Natural killer cell (primary cell): ENCODE results near the gene DCAF7. TPM values are rescaled to one million over a fixed set of nuclear protein-coding genes. Genes with fewer than 3 reads are reported as not detected.

Experiments used
- ATAC-seq, 3 donors: fragments of 150-1000 bp in 2 of 3; fragments of 200-7000 bp in 1 of 3; cut with Tn5 transposase; 1 replicate in 1 of 3; 2 replicates in 2 of 3; pipeline ENCODE4 v1.10.0; 2021; ENCODE audit warnings: mild to moderate bottlenecking in 2 of 3, moderate library complexity in 2 of 3
- DNase-seq, 2 donors: peaks; one replicate each; pipeline versions ENCODE4 v3.0.0 to v3.0.0-alpha.2; 2013 to 2021; ENCODE audit warnings: mixed read lengths in 1 of 2
- H3K27ac ChIP-seq: one replicate; pipeline ENCODE4 v1.5.1; 2013; ENCODE audit warnings: mild to moderate bottlenecking, low read length
- H3K27me3 ChIP-seq: one replicate; pipeline ENCODE4 v1.6.1; 2013; ENCODE audit warnings: low read length; ENCODE audit not compliant: control insufficient read depth, insufficient read depth
- H3K36me3 ChIP-seq: one replicate; pipeline ENCODE4 v1.6.1; 2013; ENCODE audit warnings: low read length; ENCODE audit not compliant: control insufficient read depth, insufficient read depth
- H3K4me1 ChIP-seq: one replicate; pipeline ENCODE4 v1.6.1; 2013; ENCODE audit warnings: low read length; ENCODE audit not compliant: control insufficient read depth, insufficient read depth
- H3K4me3 ChIP-seq: one replicate; pipeline ENCODE4 v1.5.1; 2013; ENCODE audit warnings: low read length
- H3K9me3 ChIP-seq: one replicate; pipeline ENCODE4 v1.6.1; 2013; ENCODE audit warnings: low read length; ENCODE audit not compliant: control insufficient read depth, insufficient read depth
- H3K27ac Mint-ChIP-seq, 2 donors: one replicate each; pipeline ENCODE4 v1.8.0; 2022; ENCODE audit warnings: mild to moderate bottlenecking in 2 of 2, mixed read lengths in 2 of 2, moderate library complexity in 1 of 2
- H3K27me3 Mint-ChIP-seq, 2 donors: one replicate each; pipeline ENCODE4 v1.8.0; 2022; ENCODE audit warnings: low read depth in 2 of 2, mixed read lengths in 2 of 2
- H3K36me3 Mint-ChIP-seq: one replicate; pipeline ENCODE4 v1.8.0; 2022; ENCODE audit warnings: mixed read lengths
- H3K4me1 Mint-ChIP-seq, 2 donors: one replicate each; pipeline ENCODE4 v1.8.0; 2022; ENCODE audit warnings: mixed read lengths in 2 of 2
- H3K4me3 Mint-ChIP-seq: one replicate; pipeline ENCODE4 v1.8.0; 2022; ENCODE audit warnings: mild to moderate bottlenecking, moderate library complexity, mixed read lengths
- H3K9me3 Mint-ChIP-seq, 2 donors: one replicate each; pipeline ENCODE4 v1.8.0; 2022; ENCODE audit warnings: mixed read lengths in 2 of 2
- WGBS: methylation state at CpG from one replicate; pipeline ENCODE4 v1.1.7; 2013; ENCODE audit warnings: missing lambda C conversion rate; ENCODE audit not compliant: insufficient coverage; 5-methylcytosine and 5-hydroxymethylcytosine counted together
- intact Hi-C: fragments of 100-400 bp; cut with micrococcal nuclease; formaldehyde crosslinking; loops from one replicate; pipeline ENCODE4 v1.14.2; 2022
- total RNA-seq, 4 donors: library from RNA; stranded (reverse); fragments of 120-200 nt in 1 of 4; gene quantifications; one replicate each; pipeline versions ENCODE4 v1.2.3 to v1.2.4, GENCODE V29; 2013 to 2022
- TF ChIP-seq, protein P1 (sequence below): fragments of 200-600 bp; IDR thresholded peaks from one replicate; pipeline ENCODE4 v1.8.0; 2022; ENCODE audit warnings: antibody characterized with exemption

DCAF7 gene
- total RNA-seq, 3 donors from 2014 or later (not counting 1 experiment from before 2014, with no cell fraction given) = 55.5 to 83.5 (median 72.2) TPM

DNA sequence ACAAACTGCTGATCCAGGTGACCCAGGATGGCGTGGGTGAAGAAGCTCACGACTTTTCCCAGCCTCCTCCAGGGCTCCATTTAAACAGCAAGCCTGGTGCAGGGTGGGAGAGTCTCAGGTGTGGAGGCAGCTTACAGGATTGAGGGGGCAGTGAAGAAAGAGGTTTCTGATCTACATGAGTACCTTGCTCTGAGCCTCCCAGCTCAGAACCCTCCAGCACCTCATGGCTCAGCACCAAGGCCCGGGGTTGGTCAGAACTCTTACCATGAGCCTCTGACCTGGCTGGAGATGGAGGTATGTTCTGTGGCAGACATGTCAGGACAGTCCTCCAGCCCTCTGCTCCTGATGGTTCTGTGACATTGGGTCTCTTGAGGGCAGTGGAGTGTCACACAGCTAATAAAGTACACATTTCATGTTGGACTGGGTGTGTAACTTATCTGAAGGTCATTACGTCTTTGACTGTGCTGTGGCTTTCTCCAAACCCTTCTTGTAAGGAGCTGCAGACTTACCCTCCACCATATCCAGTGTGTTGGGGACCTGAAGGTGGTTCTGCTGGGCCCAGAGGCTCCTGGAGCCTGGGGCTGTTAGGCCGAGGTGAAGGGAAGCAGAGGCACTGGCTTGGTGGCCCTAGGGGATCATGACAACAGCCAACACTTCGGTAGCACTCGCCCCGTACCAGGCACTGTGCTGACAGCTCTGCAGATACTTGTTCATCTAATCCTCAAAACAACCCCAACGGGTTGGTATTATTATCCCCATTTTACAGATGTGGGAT, 3.8 kb upstream of the DCAF7 start:
- Histone ChIP-seq H3K27me3 (no peaks in the 10 kb centered on the region), H3K36me3 (no peaks in the 10 kb centered on the region), H3K4me1 (peaks cover 13% of the 10 kb centered on the region), H3K4me3 (no peak overlapping the region), H3K27ac (no peak overlapping the region), H3K9me3 (no peaks in the 10 kb centered on the region)
- no peaks in the 10 kb centered on the region for H3K9me3 Mint-ChIP-seq
- DNase-seq (no peak), ATAC-seq (no peak)
- peaks cover 5 to 17% of the 10 kb centered on the region in 2 donors for H3K4me1 Mint-ChIP-seq
- TF ChIP-seq, protein P1, sequence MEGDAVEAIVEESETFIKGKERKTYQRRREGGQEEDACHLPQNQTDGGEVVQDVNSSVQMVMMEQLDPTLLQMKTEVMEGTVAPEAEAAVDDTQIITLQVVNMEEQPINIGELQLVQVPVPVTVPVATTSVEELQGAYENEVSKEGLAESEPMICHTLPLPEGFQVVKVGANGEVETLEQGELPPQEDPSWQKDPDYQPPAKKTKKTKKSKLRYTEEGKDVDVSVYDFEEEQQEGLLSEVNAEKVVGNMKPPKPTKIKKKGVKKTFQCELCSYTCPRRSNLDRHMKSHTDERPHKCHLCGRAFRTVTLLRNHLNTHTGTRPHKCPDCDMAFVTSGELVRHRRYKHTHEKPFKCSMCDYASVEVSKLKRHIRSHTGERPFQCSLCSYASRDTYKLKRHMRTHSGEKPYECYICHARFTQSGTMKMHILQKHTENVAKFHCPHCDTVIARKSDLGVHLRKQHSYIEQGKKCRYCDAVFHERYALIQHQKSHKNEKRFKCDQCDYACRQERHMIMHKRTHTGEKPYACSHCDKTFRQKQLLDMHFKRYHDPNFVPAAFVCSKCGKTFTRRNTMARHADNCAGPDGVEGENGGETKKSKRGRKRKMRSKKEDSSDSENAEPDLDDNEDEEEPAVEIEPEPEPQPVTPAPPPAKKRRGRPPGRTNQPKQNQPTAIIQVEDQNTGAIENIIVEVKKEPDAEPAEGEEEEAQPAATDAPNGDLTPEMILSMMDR = no peak
- no peaks in the 10 kb centered on the region for H3K36me3 Mint-ChIP-seq
- no peak overlapping the region for H3K27ac Mint-ChIP-seq
- H3K4me3 Mint-ChIP-seq = no peak overlapping the region
- over 99% methylated on average over 8 of the region's 9 CpGs for WGBS
- intact Hi-C loops = no loop called here
- no peaks in the 10 kb centered on the region for H3K27me3 Mint-ChIP-seq

DNA sequence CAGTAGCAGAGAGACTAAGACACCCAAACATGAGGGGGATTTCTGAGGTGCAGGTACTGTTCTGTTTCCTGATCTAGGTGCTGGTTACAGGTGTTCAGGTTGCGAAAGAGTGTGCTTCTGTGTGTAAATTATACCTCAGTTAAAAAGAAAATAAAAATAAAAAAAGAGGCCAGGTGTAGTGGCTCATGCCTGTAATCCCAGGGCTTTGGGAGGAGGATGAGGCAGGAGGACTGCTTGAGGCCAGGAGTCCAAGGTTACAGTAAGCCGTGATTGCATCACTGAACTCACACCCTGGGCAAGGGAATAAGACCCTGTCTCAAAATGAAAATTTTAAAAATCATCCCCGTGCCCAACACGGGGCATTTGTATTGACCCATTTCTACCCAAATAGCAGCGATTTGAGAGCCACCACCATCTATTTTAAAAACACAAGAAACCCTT, 3.2 kb upstream of the DCAF7 start:
- Mint-ChIP-seq H3K4me1 (peaks cover 11 to 23% of the 10 kb centered on the region in 2 donors), H3K4me3 (no peak overlapping the region), H3K27me3 (no peaks in the 10 kb centered on the region), H3K9me3 (no peaks in the 10 kb centered on the region), H3K27ac (no peak overlapping the region), H3K36me3 (no peaks in the 10 kb centered on the region)
- TF ChIP-seq, protein P1 = no peak
- H3K9me3 ChIP-seq = no peaks in the 10 kb centered on the region
- H3K4me3 ChIP-seq = no peak overlapping the region
- ATAC-seq (no peak), DNase-seq (no peak)
- H3K27ac ChIP-seq = no peak overlapping the region
- H3K27me3 ChIP-seq = no peaks in the 10 kb centered on the region
- peaks cover 19% of the 10 kb centered on the region for H3K4me1 ChIP-seq
- intact Hi-C loops = no loop called here
- 98% methylated on average over 3 of the region's 5 CpGs for WGBS
- H3K36me3 ChIP-seq = no peaks in the 10 kb centered on the region

DNA sequence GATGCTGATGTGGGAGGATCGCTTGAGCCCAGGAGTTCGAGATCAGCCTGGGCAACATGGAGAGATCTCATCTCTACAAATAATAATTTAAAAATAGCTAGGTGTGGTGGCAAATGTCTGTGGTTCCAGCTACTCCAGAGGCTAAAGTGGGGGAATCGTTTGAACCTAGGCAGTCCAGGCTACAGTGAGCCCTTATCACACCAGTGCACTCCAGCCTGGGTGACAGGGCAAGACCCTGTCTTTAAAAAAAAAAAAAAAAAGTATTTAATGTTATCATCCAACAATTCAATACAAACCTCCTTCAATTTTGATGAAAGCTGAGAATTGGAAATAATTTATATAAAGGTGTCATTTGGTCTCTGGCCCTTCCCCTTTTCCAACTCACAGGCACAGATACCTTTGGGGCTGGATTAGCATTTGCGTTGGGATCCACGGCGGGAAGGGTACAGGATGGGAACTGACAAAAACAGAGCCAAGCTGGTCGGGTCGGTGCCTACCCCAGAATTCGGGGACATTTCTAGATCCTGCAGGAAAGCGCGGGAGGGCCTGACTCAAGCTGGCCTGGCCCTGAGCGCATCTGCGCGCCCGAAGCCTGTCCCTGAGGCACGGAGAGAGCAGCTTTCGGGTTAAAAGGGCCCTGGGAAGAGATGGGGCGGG, 860 bp upstream of the DCAF7 start:
- no peaks in the 10 kb centered on the region for H3K9me3 ChIP-seq
- H3K4me1 ChIP-seq = peaks cover 29% of the 10 kb centered on the region
- H3K4me3 Mint-ChIP-seq = peak overlapping the region; percentile 82
- H3K27me3 ChIP-seq = no peaks in the 10 kb centered on the region
- TF ChIP-seq, protein P1 = no peak
- H3K4me3 ChIP-seq = peak overlapping the region; percentile 64
- peak overlapping the region; percentile 99 for H3K27ac ChIP-seq
- ATAC-seq = peak; percentile 6 to 13 (median 8)
- WGBS = 6% methylated on average over 16 of the region's 18 CpGs
- no peaks in the 10 kb centered on the region for H3K36me3 Mint-ChIP-seq
- peak overlapping the region; percentile 95 to 97 for H3K27ac Mint-ChIP-seq
- intact Hi-C loops = no loop called here
- no peaks in the 10 kb centered on the region for H3K9me3 Mint-ChIP-seq
- peaks cover 30 to 45% of the 10 kb centered on the region in 2 donors for H3K4me1 Mint-ChIP-seq
- DNase-seq = no peak
- no peaks in the 10 kb centered on the region for H3K36me3 ChIP-seq
- H3K27me3 Mint-ChIP-seq = no peaks in the 10 kb centered on the region
